H1 (cell line): ENCODE measurements around the gene TUT4. TPM values are rescaled to one million over a fixed set of nuclear protein-coding genes. Genes with fewer than 3 reads are reported as not detected.

Source experiments
- CTCF ChIA-PET: fragments of 300-600 bp; sonication (Branson Sonifier 250); formaldehyde crosslinking; loops from one replicate; lab custom pipeline; 2021; ENCODE audit not compliant: partially characterized antibody; lab: Charles Lee
- POLR2A ChIA-PET: fragments of 300-600 bp; sonication (Branson Sonifier 250); formaldehyde crosslinking; loops from one replicate; lab custom pipeline; 2021; ENCODE audit warnings: inconsistent platforms; ENCODE audit not compliant: partially characterized antibody; lab: Charles Lee
- DNase-seq, 2 experiments: peaks; one replicate each; pipeline versions ENCODE4 v3.0.0 to v3.0.0-alpha.2; 2010 to 2022; ENCODE audit warnings: low spot score in 2 of 2, low read depth in 1 of 2, mixed read lengths in 1 of 2
- FAIRE-seq: peaks from 2 replicates; lab custom pipeline; 2011; peaks lifted over from hg19 to GRCh38; lab: Jason Lieb, UNC
- H2AFZ ChIP-seq: 2 replicates; pipeline ENCODE4 v1.8.1; 2012; ENCODE audit warnings: low read length, inconsistent platforms
- H2AK5ac ChIP-seq: 2 replicates; pipeline ENCODE4 v1.6.1; 2013; ENCODE audit warnings: low read depth, low read length
- H2BK120ac ChIP-seq: replicated peaks from 2 replicates; pipeline ENCODE3; 2013; ENCODE audit warnings: low read depth, low read length, inconsistent platforms
- H2BK12ac ChIP-seq: 2 replicates; pipeline ENCODE4 v1.6.1; 2013; ENCODE audit warnings: low read depth, low read length
- H2BK15ac ChIP-seq: 2 replicates; pipeline ENCODE4 v1.6.1; 2013; ENCODE audit warnings: low read length
- H2BK20ac ChIP-seq: 2 replicates; pipeline ENCODE4 v1.6.1; 2013; ENCODE audit warnings: low read length
- H2BK5ac ChIP-seq: 2 replicates; pipeline ENCODE4 v1.6.1; 2013; ENCODE audit warnings: low read depth, low read length
- H3K14ac ChIP-seq: 2 replicates; pipeline ENCODE4 v1.6.1; 2013; ENCODE audit warnings: inconsistent platforms; ENCODE audit not compliant: insufficient read length
- H3K18ac ChIP-seq: 2 replicates; pipeline ENCODE4 v1.6.1; 2013; ENCODE audit warnings: low read length; ENCODE audit errors: extremely low read depth
- H3K23ac ChIP-seq: 2 replicates; pipeline ENCODE4 v1.6.1; 2013; ENCODE audit warnings: inconsistent platforms; ENCODE audit not compliant: insufficient read length
- H3K23me2 ChIP-seq: 2 replicates; pipeline ENCODE4 v1.6.1; 2013; ENCODE audit warnings: low read depth, low read length
- H3K27ac ChIP-seq: 2 replicates; pipeline ENCODE4 v1.6.1; 2011; ENCODE audit warnings: low read depth, low read length, inconsistent platforms
- H3K27me3 ChIP-seq, 4 experiments: replicated peaks in 1 of 4; 1 replicate in 1 of 4; 2 replicates in 3 of 4; pipeline versions ENCODE4 v1.6.1 to v1.8.1; 2011 to 2013; ENCODE audit warnings: low read length in 3 of 4, mild to moderate bottlenecking in 3 of 4, inconsistent platforms in 2 of 4, mixed read lengths in 2 of 4, moderate library complexity in 1 of 4; ENCODE audit not compliant: control insufficient read depth in 3 of 4, insufficient read depth in 3 of 4; ENCODE audit errors: extremely low read depth in 1 of 4
- H3K36me3 ChIP-seq, 4 experiments: 2 replicates each; pipeline versions ENCODE4 v1.6.1 to v1.8.1; 2011 to 2013; ENCODE audit warnings: mild to moderate bottlenecking in 4 of 4, low read length in 3 of 4, moderate library complexity in 2 of 4, control low read depth in 1 of 4, inconsistent platforms in 1 of 4; ENCODE audit not compliant: insufficient read depth in 4 of 4, control insufficient read depth in 2 of 4
- H3K4ac ChIP-seq: replicated peaks from 2 replicates; pipeline ENCODE3; 2013; ENCODE audit warnings: low read length, low read depth, mixed read lengths, inconsistent platforms; ENCODE audit not compliant: insufficient read length
- H3K4me1 ChIP-seq, 4 experiments: replicated peaks in 1 of 4; 1 replicate in 1 of 4; 2 replicates in 3 of 4; pipeline versions ENCODE4 v1.6.1 to v1.8.1; 2011 to 2013; ENCODE audit warnings: low read length in 3 of 4, inconsistent platforms in 2 of 4, mixed read lengths in 1 of 4; ENCODE audit not compliant: insufficient read depth in 4 of 4, control insufficient read depth in 3 of 4
- H3K4me2 ChIP-seq, 2 experiments: 2 replicates each; pipeline versions ENCODE4 v1.6.1 to v1.8.1; 2011 to 2013; ENCODE audit warnings: low read depth in 2 of 2, low read length in 2 of 2, control low read depth in 1 of 2, inconsistent platforms in 1 of 2, mild to moderate bottlenecking in 1 of 2; ENCODE audit not compliant: insufficient read depth in 1 of 2
- H3K4me3 ChIP-seq, 4 experiments: fragments of 200-600, 300-600 bp in 1 of 4; sonication (generic), shearing (Covaris generic), sonication (Bioruptor Twin) in 1 of 4; 2 replicates each; pipeline versions ENCODE4 v1.5.1 to v1.8.1; 2011 to 2016; ENCODE audit warnings: low read length in 4 of 4, low read depth in 3 of 4, control low read depth in 2 of 4, inconsistent platforms in 2 of 4, mild to moderate bottlenecking in 2 of 4, mixed read lengths in 1 of 4, moderate library complexity in 1 of 4; ENCODE audit not compliant: insufficient read depth in 2 of 4; ENCODE audit errors: extremely low read depth in 1 of 4
- H3K56ac ChIP-seq: replicated peaks from 2 replicates; pipeline ENCODE3; 2013; ENCODE audit warnings: low read depth, mild to moderate bottlenecking, mixed read lengths, low read length, inconsistent platforms; ENCODE audit not compliant: insufficient read length
- H3K79me1 ChIP-seq: 2 replicates; pipeline ENCODE4 v1.6.1; 2013; ENCODE audit warnings: low read depth, low read length, control low read depth
- H3K79me2 ChIP-seq, 2 experiments: 2 replicates each; pipeline versions ENCODE4 v1.6.1 to v1.8.1; 2012 to 2013; ENCODE audit warnings: low read length in 2 of 2, mild to moderate bottlenecking in 2 of 2, inconsistent platforms in 1 of 2; ENCODE audit not compliant: insufficient read depth in 2 of 2, control insufficient read depth in 1 of 2
- H3K9ac ChIP-seq, 4 experiments: replicated peaks in 1 of 4; 1 replicate in 1 of 4; 2 replicates in 3 of 4; pipeline versions ENCODE4 v1.6.1 to v1.8.1; 2011 to 2013; ENCODE audit warnings: low read depth in 3 of 4, low read length in 3 of 4, control low read depth in 2 of 4, mild to moderate bottlenecking in 2 of 4, moderate library complexity in 2 of 4, inconsistent platforms in 1 of 4; ENCODE audit errors: extremely low read depth in 1 of 4
- H3K9me3 ChIP-seq, 2 experiments: 2 replicates each; pipeline versions ENCODE4 v1.6.1 to v1.8.1; 2012 to 2013; ENCODE audit warnings: mild to moderate bottlenecking in 2 of 2, moderate library complexity in 2 of 2, control low read depth in 1 of 2, inconsistent platforms in 1 of 2, low read depth in 1 of 2, low read length in 1 of 2, mixed read lengths in 1 of 2; ENCODE audit not compliant: insufficient read depth in 2 of 2
- H4K20me1 ChIP-seq, 2 experiments: replicated peaks in 1 of 2; 2 replicates each; pipeline versions ENCODE3 to v1.8.1; 2011 to 2013; ENCODE audit warnings: inconsistent platforms in 2 of 2, low read length in 2 of 2, mild to moderate bottlenecking in 1 of 2; ENCODE audit not compliant: insufficient read depth in 2 of 2, control insufficient read depth in 1 of 2
- H4K5ac ChIP-seq: 2 replicates; pipeline ENCODE4 v1.6.1; 2013; ENCODE audit warnings: low read length, low read depth, mixed read lengths, inconsistent platforms; ENCODE audit not compliant: insufficient read length
- H4K8ac ChIP-seq: 2 replicates; pipeline ENCODE4 v1.8.0; 2013; ENCODE audit warnings: mild to moderate bottlenecking, moderate library complexity, low read length, inconsistent platforms; ENCODE audit not compliant: insufficient read depth; ENCODE audit errors: extremely low read depth
- H4K91ac ChIP-seq: replicated peaks from 2 replicates; pipeline ENCODE3; 2013; ENCODE audit warnings: low read length, mixed read lengths, inconsistent platforms; ENCODE audit not compliant: insufficient read length
- CEBPB ChIP-seq: IDR thresholded peaks from 2 replicates; pipeline ENCODE4 v1.6.1; 2012; ENCODE audit warnings: low read depth, low read length
- CHD2 ChIP-seq: IDR thresholded peaks from 2 replicates; pipeline ENCODE4 v1.6.1; 2012; ENCODE audit warnings: low read length, improper control_type of control experiment
- EP300 ChIP-seq, 2 experiments: IDR thresholded peaks; 1 replicate in 1 of 2; 2 replicates in 1 of 2; pipeline ENCODE4 v1.6.1; 2011 to 2012; ENCODE audit warnings: low read depth in 2 of 2, low read length in 2 of 2, mild to moderate bottlenecking in 2 of 2, borderline replicate concordance in 1 of 2, inconsistent platforms in 1 of 2, moderate library complexity in 1 of 2
- NANOG ChIP-seq: IDR thresholded peaks from 2 replicates; pipeline ENCODE4 v1.6.1; 2011; ENCODE audit warnings: low read length, low read depth, mild to moderate bottlenecking, inconsistent platforms; ENCODE audit not compliant: insufficient read depth, poor library complexity, severe bottlenecking
- POLR2A ChIP-seq, 2 experiments: IDR thresholded peaks; 1 replicate in 1 of 2; 2 replicates in 1 of 2; pipeline ENCODE4 v1.6.1; 2011; ENCODE audit warnings: low read depth in 2 of 2, low read length in 2 of 2, mild to moderate bottlenecking in 2 of 2; ENCODE audit errors: control extremely low read depth in 1 of 2
- RNF2 ChIP-seq: fragments of 200-900, 300-1000 bp; sonication (generic); IDR thresholded peaks from 2 replicates; pipeline ENCODE4 v1.7.1; 2016; ENCODE audit warnings: borderline replicate concordance, low read depth, mild to moderate bottlenecking, antibody characterized with exemption, low read length; ENCODE audit not compliant: poor library complexity, severe bottlenecking; ENCODE audit errors: missing control alignments
- SAP30 ChIP-seq: fragments of 300-600 bp; sonication (generic); IDR thresholded peaks from 2 replicates; pipeline ENCODE4 v1.7.1; 2012; ENCODE audit warnings: low read length, moderate library complexity, mild to moderate bottlenecking, inconsistent platforms; ENCODE audit not compliant: insufficient read depth, insufficient replicate concordance
- SIX5 ChIP-seq: IDR thresholded peaks from 2 replicates; pipeline ENCODE4 v1.6.1; 2011; ENCODE audit warnings: mild to moderate bottlenecking, low read depth, low read length
- SP2 ChIP-seq: IDR thresholded peaks from 2 replicates; pipeline ENCODE4 v1.6.1; 2012; ENCODE audit warnings: mild to moderate bottlenecking, low read length, inconsistent platforms
- TBP ChIP-seq: IDR thresholded peaks from 2 replicates; pipeline ENCODE4 v1.6.1; 2011; ENCODE audit warnings: low read depth, low read length, improper control_type of control experiment
- WGBS, 2 experiments: shearing (Covaris generic) in 1 of 2; methylation state at CpG; one replicate each; pipeline versions ENCODE4 v1.1.6 to v1.1.7; 2013 to 2015; ENCODE audit warnings: low lambda C conversion rate in 2 of 2, mixed read lengths in 2 of 2, inconsistent platforms in 1 of 2, low coverage in 1 of 2, missing lambda C conversion rate in 1 of 2; ENCODE audit not compliant: insufficient replicate concordance in 2 of 2, insufficient coverage in 1 of 2, insufficient read length in 1 of 2; ENCODE audit errors: extremely low coverage in 1 of 2, missing lambda C conversion rate in 1 of 2; 5-methylcytosine and 5-hydroxymethylcytosine counted together
- polyA plus RNA-seq, 7 experiments: library from polyadenylated mRNA; depleted of rRNA in 3 of 7; stranded (reverse) in 5 of 7; unstranded in 2 of 7; fragments of >200 nt in 5 of 7; fragments of 200-250 nt in 2 of 7; gene quantifications; 1 replicate in 5 of 7; 2 replicates in 1 of 7; 4 replicates in 1 of 7; pipeline versions ENCODE4 v1.2.1 to v1.2.3, GENCODE V29; 2011 to 2013; ENCODE audit warnings: missing spikeins in 2 of 7, mixed read lengths in 2 of 7
- total RNA-seq: library from RNA; stranded (reverse); fragmentation: NEBNext Ultra II Directional; extraction: Animal tissue kit (Norgen Biotek cat#: 25700); gene quantifications from 2 replicates; pipeline ENCODE4 v1.2.1, GENCODE V29; 2021

The TUT4 gene
- total and polyA plus RNA-seq, 2 of the 8 experiments (the other 6 are each of a cell fraction or from before 2014, with no cell fraction given): 54.5 to 63.3 TPM

DNA sequence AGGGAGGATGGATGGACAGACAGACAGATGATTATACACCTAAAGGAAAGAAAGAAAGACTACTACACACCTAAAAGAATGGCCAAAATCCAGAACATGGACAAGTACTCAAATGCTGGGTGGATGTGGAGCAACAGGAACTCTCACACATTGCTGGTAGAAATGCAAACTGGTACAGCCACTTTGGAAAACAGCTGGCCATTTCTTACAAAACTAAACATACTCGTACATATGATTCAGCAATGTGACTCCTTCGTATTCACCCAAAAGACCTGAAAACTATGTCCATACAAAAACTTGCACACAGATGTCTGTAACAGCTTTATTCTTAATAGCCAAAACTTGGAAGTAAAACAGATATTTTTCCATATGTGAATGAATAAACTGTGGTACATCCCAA is 97.2 kb downstream of the TUT4 start:
- no peaks in the 10 kb centered on the region; a peak in 1 of 4 replicates for H3K79me2 ChIP-seq
- ChIA-PET POLR2A (no interaction called here), CTCF (no interaction called here)
- H3K4me1 ChIP-seq: peaks cover 0 to 3% (median 1%) of the 10 kb centered on the region in 4 experiments; a peak in 3 of 7 replicates
- H2AFZ ChIP-seq: no peak overlapping the region
- H2AK5ac ChIP-seq: no peak overlapping the region
- no peaks in the 10 kb centered on the region; a peak in 1 of 8 replicates for H3K36me3 ChIP-seq
- no peaks in the 10 kb centered on the region for H3K27me3 ChIP-seq
- no peak overlapping the region for H2BK20ac ChIP-seq
- H3K79me1 ChIP-seq: no peaks in the 10 kb centered on the region
- no peak overlapping the region for H3K14ac ChIP-seq
- no peak overlapping the region for H2BK15ac ChIP-seq
- no peak overlapping the region for H3K9ac ChIP-seq
- no peak overlapping the region for H4K8ac ChIP-seq
- no peak overlapping the region for H3K23ac ChIP-seq
- H3K23me2 ChIP-seq: no peaks in the 10 kb centered on the region; the same call in 1 of the 2 replicates
- no peak overlapping the region for H4K5ac ChIP-seq
- TF ChIP-seq CHD2 (no peak), NANOG (no peak), SP2 (no peak), SIX5 (no peak), TBP (no peak), POLR2A (IDR thresholded peaks at IDR 0.05; ENCODE audit: control extremely low read depth in 1 of 2, low read depth in 2 of 2, low read length in 2 of 2) (no peak), EP300 (IDR thresholded peaks at IDR 0.05; ENCODE audit: borderline replicate concordance in 1 of 2, low read depth in 2 of 2, low read length in 2 of 2) (no peak), CEBPB (no peak), RNF2 (no peak), SAP30 (no peak)
- H3K9me3 ChIP-seq: no peaks in the 10 kb centered on the region
- H3K4me3 ChIP-seq: no peak overlapping the region
- no peak for DNase-seq
- H2BK5ac ChIP-seq: no peak overlapping the region; the same call in 1 of the 2 replicates
- no peak overlapping the region for H3K27ac ChIP-seq
- FAIRE-seq: no peak
- WGBS, 2 experiments: 93% methylated on average over 2 of the region's 2 CpGs; no CpG with 5 or more reads in 1 of the 2 experiments
- H4K91ac ChIP-seq: no peak overlapping the region
- no peak overlapping the region for H3K56ac ChIP-seq
- H2BK120ac ChIP-seq: no peak overlapping the region
- H4K20me1 ChIP-seq: no peaks in the 10 kb centered on the region
- no peak overlapping the region for H2BK12ac ChIP-seq
- no peak overlapping the region for H3K4me2 ChIP-seq
- H3K18ac ChIP-seq: no peak overlapping the region
- no peak overlapping the region for H3K4ac ChIP-seq
